Subcutaneous adipose tissue (tissue), 4 donors: ENCODE measurements around the gene ATP8B4. TPM values are rescaled to one million over a fixed set of nuclear protein-coding genes. Genes with fewer than 3 reads are reported as not detected.

Experiments used
- total RNA-seq, 4 donors: library from RNA; depleted of rRNA; stranded (reverse); fragments of >200 nt; gene quantifications; one replicate each; pipeline ENCODE4 v1.1.0, GENCODE V29; 2016
- TF ChIP-seq, protein P1 (sequence below): fragments of 450-650 bp; IDR thresholded peaks from one replicate; pipeline ENCODE4 v1.5.1; 2016; ENCODE audit warnings: low read depth, mild to moderate bottlenecking, control low read depth, antibody characterized with exemption, moderate library complexity

The ATP8B4 gene
- total RNA-seq, 4 donors from 2014 or later, result 39.9 to 75.3 (median 65.9) TPM

DNA sequence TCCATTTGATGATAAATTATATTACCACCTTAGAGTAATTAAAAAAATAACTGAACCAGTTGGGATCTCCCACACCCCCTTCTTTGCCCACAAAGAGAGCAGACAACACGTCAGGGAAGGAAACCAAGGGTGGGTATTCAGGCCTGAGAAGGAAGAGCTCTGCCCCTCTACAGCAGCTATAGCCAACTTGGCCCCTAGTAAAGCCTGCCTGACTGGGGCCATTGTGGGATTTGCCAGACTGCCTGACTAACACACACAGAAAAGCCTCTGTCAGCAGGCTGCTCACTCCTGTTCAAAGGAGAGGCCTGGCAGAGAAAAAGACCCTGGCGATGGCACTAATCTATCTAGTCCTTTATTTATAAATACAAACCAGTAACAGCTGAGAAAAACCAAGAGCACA lies 41.4 kb downstream of the ATP8B4 start:
- TF ChIP-seq, protein P1, sequence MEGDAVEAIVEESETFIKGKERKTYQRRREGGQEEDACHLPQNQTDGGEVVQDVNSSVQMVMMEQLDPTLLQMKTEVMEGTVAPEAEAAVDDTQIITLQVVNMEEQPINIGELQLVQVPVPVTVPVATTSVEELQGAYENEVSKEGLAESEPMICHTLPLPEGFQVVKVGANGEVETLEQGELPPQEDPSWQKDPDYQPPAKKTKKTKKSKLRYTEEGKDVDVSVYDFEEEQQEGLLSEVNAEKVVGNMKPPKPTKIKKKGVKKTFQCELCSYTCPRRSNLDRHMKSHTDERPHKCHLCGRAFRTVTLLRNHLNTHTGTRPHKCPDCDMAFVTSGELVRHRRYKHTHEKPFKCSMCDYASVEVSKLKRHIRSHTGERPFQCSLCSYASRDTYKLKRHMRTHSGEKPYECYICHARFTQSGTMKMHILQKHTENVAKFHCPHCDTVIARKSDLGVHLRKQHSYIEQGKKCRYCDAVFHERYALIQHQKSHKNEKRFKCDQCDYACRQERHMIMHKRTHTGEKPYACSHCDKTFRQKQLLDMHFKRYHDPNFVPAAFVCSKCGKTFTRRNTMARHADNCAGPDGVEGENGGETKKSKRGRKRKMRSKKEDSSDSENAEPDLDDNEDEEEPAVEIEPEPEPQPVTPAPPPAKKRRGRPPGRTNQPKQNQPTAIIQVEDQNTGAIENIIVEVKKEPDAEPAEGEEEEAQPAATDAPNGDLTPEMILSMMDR, result no peak

DNA sequence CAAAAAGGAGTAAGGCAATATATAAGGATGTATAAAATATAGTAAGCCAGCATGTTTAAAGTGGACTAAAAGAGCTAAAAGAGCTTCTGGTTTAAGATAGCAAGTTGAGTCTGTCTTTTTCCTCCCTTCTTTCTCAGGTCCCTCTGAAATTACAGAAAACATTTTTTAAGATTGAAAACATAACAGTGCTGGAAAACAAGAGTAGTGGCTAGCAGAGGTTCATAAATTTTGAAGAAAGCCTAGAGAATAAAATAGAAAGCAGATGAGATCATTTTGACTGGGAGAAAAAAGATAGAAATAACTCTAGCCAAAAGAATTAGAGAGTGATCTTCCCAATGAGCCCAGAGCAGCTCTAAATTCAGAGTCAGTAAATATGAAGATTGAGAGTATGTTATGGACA lies 41.9 kb downstream of the ATP8B4 start:
- TF ChIP-seq, protein P1, result no peak

DNA sequence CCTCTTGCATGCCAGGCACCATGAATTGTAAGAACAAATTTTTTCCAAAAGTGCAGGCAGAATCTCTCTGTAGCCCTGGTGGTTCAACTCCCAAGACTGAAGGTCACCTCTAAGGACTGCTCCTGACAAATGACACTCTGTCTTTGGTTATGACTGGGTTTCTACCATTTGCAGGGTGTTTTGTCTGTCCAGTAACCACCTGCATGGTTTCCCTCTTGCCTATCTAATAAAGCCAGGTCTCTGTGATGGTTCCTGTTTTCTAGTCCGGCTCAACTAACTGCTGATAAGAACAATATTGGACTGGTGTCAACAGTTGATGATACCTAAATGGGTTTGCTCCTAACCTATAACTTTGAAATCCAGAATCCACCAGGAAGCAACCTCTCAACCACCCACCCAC lies 43.7 kb downstream of the ATP8B4 start:
- TF ChIP-seq, protein P1, result no peak

DNA sequence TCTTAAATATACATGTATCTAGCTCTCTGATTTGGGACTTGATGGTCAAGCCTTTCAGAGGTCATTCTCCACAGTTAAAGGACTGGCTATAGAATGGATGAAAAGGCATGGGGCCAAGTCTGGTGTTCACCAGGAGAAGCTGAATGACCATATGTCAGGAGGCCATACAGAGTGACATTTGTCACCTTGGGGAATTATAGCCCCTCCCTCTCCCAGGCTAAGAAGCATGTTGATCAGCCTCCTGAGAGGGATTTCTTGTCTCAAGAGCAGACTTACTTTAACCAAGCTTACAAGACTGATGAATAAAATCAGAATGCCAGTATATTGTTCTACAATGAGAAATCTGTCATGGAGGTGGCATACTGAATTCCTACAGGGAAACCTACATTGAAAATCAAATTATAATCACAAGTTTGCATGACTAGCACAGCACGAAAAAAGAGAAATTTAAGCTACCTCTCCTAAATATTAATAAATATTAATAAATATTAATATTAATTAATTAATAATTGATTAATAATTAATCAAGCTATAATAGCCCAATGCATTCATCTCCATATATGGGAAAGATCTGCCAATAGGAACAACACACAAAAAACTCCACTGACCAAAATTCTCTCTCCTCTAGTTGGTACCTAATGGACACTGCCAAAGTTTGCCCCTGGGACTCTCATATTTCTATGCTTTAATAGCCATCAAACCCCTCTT lies 47.3 kb downstream of the ATP8B4 start:
- TF ChIP-seq, protein P1, result no peak

DNA sequence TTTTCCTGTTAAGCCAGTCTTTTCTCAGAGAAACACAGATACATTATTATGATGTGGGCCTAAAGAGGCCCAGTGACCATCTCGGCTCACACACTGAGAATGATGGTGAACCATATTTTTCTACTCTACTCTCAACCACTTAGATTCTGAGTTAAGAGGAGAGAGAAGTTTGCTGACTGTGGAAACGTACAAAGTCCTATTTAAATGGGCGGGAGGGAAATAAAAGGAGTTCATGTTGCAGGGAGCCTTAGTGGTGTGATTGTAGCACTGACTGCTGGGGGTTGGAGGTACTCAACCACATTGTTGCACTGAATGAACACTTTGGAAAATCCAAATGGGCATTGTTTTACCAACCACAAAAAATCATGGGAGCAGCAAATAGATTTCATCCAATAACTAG lies 51.0 kb downstream of the ATP8B4 start:
- TF ChIP-seq, protein P1, result no peak

DNA sequence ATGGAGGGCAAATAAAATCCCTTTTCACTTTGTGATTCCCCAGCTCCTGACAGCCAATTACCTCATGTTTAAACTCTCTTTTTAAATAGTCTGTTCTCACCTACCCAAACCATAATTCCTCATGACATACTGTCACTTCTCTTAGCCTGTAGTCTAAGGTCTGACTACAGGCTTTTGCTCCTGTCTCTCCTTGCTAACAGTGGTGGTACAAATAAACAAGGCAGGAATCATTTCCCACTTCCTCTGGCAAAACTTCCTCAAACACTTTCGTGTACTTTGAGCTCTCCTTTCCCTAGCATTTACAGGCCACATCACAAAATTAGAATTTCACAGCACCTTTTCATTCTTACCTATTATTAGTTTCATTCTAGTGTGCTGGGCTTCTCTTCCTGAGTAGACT lies 51.8 kb downstream of the ATP8B4 start:
- TF ChIP-seq, protein P1, result no peak

DNA sequence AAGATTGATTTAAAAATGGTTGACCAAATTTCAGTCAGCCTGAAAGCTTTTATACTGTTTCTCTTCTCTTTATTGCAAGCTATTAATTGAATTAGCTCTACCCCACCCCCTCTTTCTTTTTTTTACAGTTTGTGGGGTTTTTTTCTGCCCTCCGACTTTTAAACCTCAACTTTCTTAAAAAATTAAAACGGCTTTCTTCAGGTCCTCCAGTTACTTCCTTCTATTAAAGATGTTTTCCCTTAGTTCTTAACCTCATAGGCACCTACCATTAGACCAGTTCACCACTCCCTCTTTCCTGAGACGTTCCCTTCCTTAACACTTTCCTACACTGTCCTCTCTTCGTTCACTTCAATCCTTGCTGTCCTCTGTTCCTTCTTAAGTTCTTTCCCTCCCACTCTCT lies 52.4 kb downstream of the ATP8B4 start:
- TF ChIP-seq, protein P1, result no peak
